Smooth muscle cell (in vitro differentiated cells): Measurements from ENCODE around the gene PFKM. TPM values are rescaled to one million over a fixed set of nuclear protein-coding genes. Genes with fewer than 3 reads are reported as not detected.

Experiments used
- DNase-seq: peaks from one replicate; lab custom pipeline; 2025; ENCODE audit not compliant: unreplicated experiment; lab: John Stamatoyannopoulos, UW
- H2AFZ ChIP-seq: fragments of 200-600 bp; sonication (generic); 2 replicates; pipeline ENCODE4 v1.6.0; 2016; ENCODE audit warnings: antibody characterized with exemption, low read depth, mild to moderate bottlenecking
- H3F3A ChIP-seq: fragments of 200-600 bp; sonication (generic); 2 replicates; pipeline ENCODE4 v1.6.0; 2017; ENCODE audit warnings: antibody characterized with exemption, low read depth
- H3K27ac ChIP-seq: fragments of 200-600 bp; sonication (generic); 2 replicates; pipeline ENCODE4 v1.5.1; 2016; ENCODE audit warnings: low read depth, mild to moderate bottlenecking
- H3K27me3 ChIP-seq: fragments of 200-600 bp; sonication (generic); 2 replicates; pipeline ENCODE4 v1.6.1; 2016; ENCODE audit warnings: low read depth, mild to moderate bottlenecking
- H3K36me3 ChIP-seq: fragments of 200-600 bp; sonication (generic); 2 replicates; pipeline ENCODE4 v1.5.1; 2016; ENCODE audit warnings: low read depth
- H3K4me1 ChIP-seq: fragments of 200-600 bp; sonication (generic); 2 replicates; pipeline ENCODE4 v1.5.1; 2016; ENCODE audit warnings: low read depth
- H3K4me2 ChIP-seq: fragments of 200-600 bp; sonication (generic); 2 replicates; pipeline ENCODE4 v1.6.0; 2016; ENCODE audit warnings: mild to moderate bottlenecking
- H3K4me3 ChIP-seq: fragments of 200-600 bp; sonication (generic); 2 replicates; pipeline ENCODE4 v1.5.1; 2016; ENCODE audit warnings: mild to moderate bottlenecking
- H3K79me2 ChIP-seq: fragments of 200-600 bp; sonication (generic); 2 replicates; pipeline ENCODE4 v1.6.0; 2016; ENCODE audit warnings: low read depth, mild to moderate bottlenecking
- H3K9ac ChIP-seq: fragments of 200-600 bp; sonication (generic); 2 replicates; pipeline ENCODE4 v1.6.0; 2016; ENCODE audit warnings: low read depth
- H3K9me3 ChIP-seq: fragments of 200-600 bp; sonication (generic); replicated peaks from 2 replicates; pipeline ENCODE4 v1.5.1; 2016; ENCODE audit warnings: low read depth
- H4K20me1 ChIP-seq: fragments of 200-600 bp; sonication (generic); 2 replicates; pipeline ENCODE4 v1.6.0; 2016; ENCODE audit warnings: low read depth
- WGBS: methylation state at CpG from one replicate; pipeline ENCODE4 v1.1.7; 2016; ENCODE audit warnings: low lambda C conversion rate; 5-methylcytosine and 5-hydroxymethylcytosine counted together
- polyA plus RNA-seq: library from polyadenylated mRNA; unstranded; fragments of >200 nt; fragmentation: Nextera tagmentation; extraction: Ambion mirVana; gene quantifications from 2 replicates; pipeline ENCODE4 v1.2.1, GENCODE V29; 2016
- total RNA-seq: library from RNA; depleted of rRNA; stranded (reverse); fragments of >200 nt; gene quantifications from 2 replicates; pipeline ENCODE4 v1.2.3, GENCODE V29; 2014
- TF ChIP-seq, protein P1 (sequence below): fragments of 200-600 bp; sonication (generic); IDR thresholded peaks from 2 replicates; pipeline ENCODE4 v1.5.1; 2017; ENCODE audit warnings: borderline replicate concordance, mild to moderate bottlenecking, antibody characterized with exemption; ENCODE audit not compliant: insufficient read depth, poor library complexity, severe bottlenecking

Gene PFKM
- total and polyA plus RNA-seq, 2 experiments from 2014 or later: 26.6 to 37.1 TPM

DNA sequence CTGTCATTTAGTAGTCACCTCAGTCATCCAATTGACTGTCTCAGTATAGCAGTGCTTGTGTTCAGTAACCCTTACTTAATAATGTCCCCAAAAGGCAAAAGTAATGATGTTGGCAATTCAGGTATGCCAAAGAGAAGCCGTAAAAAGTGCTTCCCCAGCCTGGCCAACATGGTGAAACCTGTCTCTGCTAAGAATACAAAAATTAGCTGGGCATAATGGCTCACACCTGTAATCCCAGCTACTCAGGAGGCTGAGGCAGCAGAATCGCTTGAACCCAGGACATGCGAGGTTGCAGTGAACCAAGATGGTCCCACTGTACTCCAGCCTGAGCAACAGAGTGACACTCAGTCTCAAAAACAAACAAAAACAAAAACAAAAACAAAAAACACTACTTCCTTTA is 46.9 kb upstream of the PFKM start:
- TF ChIP-seq, protein P1, sequence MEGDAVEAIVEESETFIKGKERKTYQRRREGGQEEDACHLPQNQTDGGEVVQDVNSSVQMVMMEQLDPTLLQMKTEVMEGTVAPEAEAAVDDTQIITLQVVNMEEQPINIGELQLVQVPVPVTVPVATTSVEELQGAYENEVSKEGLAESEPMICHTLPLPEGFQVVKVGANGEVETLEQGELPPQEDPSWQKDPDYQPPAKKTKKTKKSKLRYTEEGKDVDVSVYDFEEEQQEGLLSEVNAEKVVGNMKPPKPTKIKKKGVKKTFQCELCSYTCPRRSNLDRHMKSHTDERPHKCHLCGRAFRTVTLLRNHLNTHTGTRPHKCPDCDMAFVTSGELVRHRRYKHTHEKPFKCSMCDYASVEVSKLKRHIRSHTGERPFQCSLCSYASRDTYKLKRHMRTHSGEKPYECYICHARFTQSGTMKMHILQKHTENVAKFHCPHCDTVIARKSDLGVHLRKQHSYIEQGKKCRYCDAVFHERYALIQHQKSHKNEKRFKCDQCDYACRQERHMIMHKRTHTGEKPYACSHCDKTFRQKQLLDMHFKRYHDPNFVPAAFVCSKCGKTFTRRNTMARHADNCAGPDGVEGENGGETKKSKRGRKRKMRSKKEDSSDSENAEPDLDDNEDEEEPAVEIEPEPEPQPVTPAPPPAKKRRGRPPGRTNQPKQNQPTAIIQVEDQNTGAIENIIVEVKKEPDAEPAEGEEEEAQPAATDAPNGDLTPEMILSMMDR: no peak
- Histone ChIP-seq H3K4me2 (no peak overlapping the region), H4K20me1 (no peaks in the 10 kb centered on the region), H3F3A (no peaks in the 10 kb centered on the region), H3K36me3 (peaks cover 17% of the 10 kb centered on the region), H3K27me3 (no peaks in the 10 kb centered on the region), H3K9me3 (no peaks in the 10 kb centered on the region), H3K4me3 (no peak overlapping the region), H2AFZ (no peak overlapping the region), H3K79me2 (no peaks in the 10 kb centered on the region), H3K27ac (no peak overlapping the region), H3K9ac (no peak overlapping the region), H3K4me1 (no peaks in the 10 kb centered on the region)
- DNase-seq: no peak
- WGBS: 99% methylated on average over 3 of the region's 3 CpGs

DNA sequence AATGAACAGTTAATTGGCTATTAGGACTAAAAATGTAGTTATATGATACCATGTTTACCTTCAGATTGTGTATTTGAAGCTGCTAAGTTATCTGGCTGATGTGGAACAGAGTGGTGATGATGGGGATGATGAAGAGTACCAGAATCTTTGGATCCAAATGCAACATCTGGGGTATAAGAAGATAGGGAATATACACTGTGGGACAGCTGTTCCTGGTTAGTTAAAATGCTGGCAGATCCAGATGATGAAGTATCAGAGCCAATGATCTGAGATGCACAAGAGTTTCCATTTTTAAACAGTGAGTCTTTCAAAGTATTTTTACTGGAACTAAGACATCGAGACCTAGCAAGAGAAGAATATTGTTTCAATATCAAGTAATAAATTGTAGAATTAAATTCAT is 44.9 kb upstream of the PFKM start:
- no peak for DNase-seq
- no peak overlapping the region for H3K4me3 ChIP-seq
- no peak overlapping the region for H3K4me2 ChIP-seq
- H3K27ac ChIP-seq: no peak overlapping the region
- no peak overlapping the region for H3K9ac ChIP-seq
- no peaks in the 10 kb centered on the region for H3F3A ChIP-seq
- WGBS: 92% methylated on average over 1 of the region's 1 CpG
- H2AFZ ChIP-seq: no peak overlapping the region
- H3K79me2 ChIP-seq: no peaks in the 10 kb centered on the region
- H4K20me1 ChIP-seq: no peaks in the 10 kb centered on the region
- H3K27me3 ChIP-seq: no peaks in the 10 kb centered on the region
- peaks cover 17% of the 10 kb centered on the region for H3K36me3 ChIP-seq
- TF ChIP-seq, protein P1: no peak
- no peaks in the 10 kb centered on the region for H3K4me1 ChIP-seq
- no peaks in the 10 kb centered on the region for H3K9me3 ChIP-seq

DNA sequence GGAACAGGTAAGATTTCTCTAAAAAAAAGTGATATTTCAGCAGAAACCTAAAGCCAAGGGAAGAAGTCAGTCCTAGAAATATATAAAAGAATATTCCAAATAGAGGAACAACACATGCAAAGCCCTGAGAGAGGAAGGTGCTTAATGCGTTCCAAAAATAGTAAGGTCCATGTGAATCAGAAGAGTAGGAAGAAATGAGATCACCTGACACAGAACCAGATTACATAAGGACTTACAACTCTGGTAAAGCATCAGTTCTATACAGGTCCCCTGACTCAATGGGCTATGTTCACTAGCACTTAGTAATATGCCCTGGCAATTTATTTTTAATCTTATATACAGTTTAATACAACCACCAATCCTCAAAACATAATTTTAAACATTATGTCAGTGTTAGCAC is 43.3 kb upstream of the PFKM start:
- H3F3A ChIP-seq: no peaks in the 10 kb centered on the region
- no peaks in the 10 kb centered on the region for H3K4me1 ChIP-seq
- H3K27ac ChIP-seq: no peak overlapping the region
- DNase-seq: no peak
- H3K4me3 ChIP-seq: no peak overlapping the region
- no peak overlapping the region for H3K9ac ChIP-seq
- no peak overlapping the region for H3K4me2 ChIP-seq
- TF ChIP-seq, protein P1: no peak
- H2AFZ ChIP-seq: no peak overlapping the region
- no peaks in the 10 kb centered on the region for H3K79me2 ChIP-seq
- no peaks in the 10 kb centered on the region for H3K27me3 ChIP-seq
- peaks cover 17% of the 10 kb centered on the region for H3K36me3 ChIP-seq
- WGBS: 100% methylated on average over 1 of the region's 1 CpG
- H3K9me3 ChIP-seq: no peaks in the 10 kb centered on the region
- H4K20me1 ChIP-seq: no peaks in the 10 kb centered on the region

DNA sequence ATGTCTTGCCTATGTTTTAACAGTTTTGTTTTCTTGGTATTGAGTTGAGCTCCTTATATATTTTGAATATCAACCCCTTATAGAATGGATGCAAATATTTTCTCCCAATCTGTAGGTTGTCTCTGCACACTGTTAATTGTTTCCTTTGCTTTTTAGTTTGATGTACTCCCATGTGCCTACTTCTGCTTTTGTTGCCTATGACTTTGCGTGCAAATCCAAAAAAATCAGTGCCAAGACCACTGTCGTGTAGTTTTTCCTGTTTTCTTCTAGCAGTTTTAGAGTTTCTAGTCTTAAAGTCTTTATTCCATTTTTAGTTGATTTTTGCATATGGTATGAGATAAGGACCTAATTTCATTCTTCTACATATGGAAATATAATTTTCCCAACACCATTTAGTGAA is 42.1 kb upstream of the PFKM start:
- Histone ChIP-seq H3K9ac (no peak overlapping the region), H3K36me3 (peaks cover 12% of the 10 kb centered on the region), H3K4me1 (no peaks in the 10 kb centered on the region), H3F3A (no peaks in the 10 kb centered on the region), H3K4me2 (no peak overlapping the region), H2AFZ (no peak overlapping the region), H4K20me1 (no peaks in the 10 kb centered on the region), H3K4me3 (no peak overlapping the region), H3K79me2 (no peaks in the 10 kb centered on the region), H3K9me3 (no peaks in the 10 kb centered on the region), H3K27me3 (no peaks in the 10 kb centered on the region), H3K27ac (no peak overlapping the region)
- TF ChIP-seq, protein P1: no peak
- WGBS: 95% methylated on average over 2 of the region's 2 CpGs
- no peak for DNase-seq
